Duodenal mucosa (tissue), 2 donors: ENCODE data around the gene PPIP5K1.
"Not testable (repeated sequence)": the region's sequence is repeated elsewhere in the genome, so short reads cannot be mapped to it uniquely, and the experiment has no call there.

ENCODE experiments used
- H3K27ac ChIP-seq: one replicate; pipeline ENCODE4 v1.7.0; 2013; ENCODE audit warnings: low read depth, low read length
- H3K27me3 ChIP-seq, 2 donors: one replicate each; pipeline ENCODE4 v1.7.0; 2013; ENCODE audit warnings: low read length in 2 of 2, control low read depth in 1 of 2; ENCODE audit not compliant: insufficient read depth in 2 of 2, control insufficient read depth in 1 of 2
- H3K36me3 ChIP-seq, 2 donors: one replicate each; pipeline ENCODE4 v1.7.0; 2013; ENCODE audit warnings: low read length in 2 of 2, control low read depth in 1 of 2; ENCODE audit not compliant: insufficient read depth in 2 of 2, control insufficient read depth in 1 of 2
- H3K4me1 ChIP-seq, 2 donors: one replicate each; pipeline ENCODE4 v1.7.0; 2013; ENCODE audit warnings: low read length in 2 of 2, control low read depth in 1 of 2; ENCODE audit not compliant: insufficient read depth in 2 of 2, control insufficient read depth in 1 of 2
- H3K4me3 ChIP-seq, 2 donors: one replicate each; pipeline ENCODE4 v1.7.0; 2013; ENCODE audit warnings: low read length in 2 of 2, low read depth in 1 of 2
- H3K9ac ChIP-seq, 2 donors: one replicate each; pipeline ENCODE4 v1.7.0; 2013; ENCODE audit warnings: low read length in 2 of 2, low read depth in 1 of 2
- H3K9me3 ChIP-seq, 2 donors: one replicate each; pipeline ENCODE4 v1.7.0; 2013; ENCODE audit warnings: low read length in 2 of 2, control low read depth in 1 of 2; ENCODE audit not compliant: control insufficient read depth in 1 of 2

PPIP5K1 gene

GRCh38 chr15:43593328-43594190 lies 3.6 kb upstream of the PPIP5K1 start, which contains the start of gene CKMT1B:
Gene CKMT1B (plus strand): TSS chr15:43594027. CDS start chr15:43594219, 192 bp downstream.
- not testable (repeated sequence) for H3K4me1 ChIP-seq, H3K4me3 ChIP-seq, H3K36me3 ChIP-seq, H3K27ac ChIP-seq, H3K9ac ChIP-seq, H3K27me3 ChIP-seq, H3K9me3 ChIP-seq

DNA sequence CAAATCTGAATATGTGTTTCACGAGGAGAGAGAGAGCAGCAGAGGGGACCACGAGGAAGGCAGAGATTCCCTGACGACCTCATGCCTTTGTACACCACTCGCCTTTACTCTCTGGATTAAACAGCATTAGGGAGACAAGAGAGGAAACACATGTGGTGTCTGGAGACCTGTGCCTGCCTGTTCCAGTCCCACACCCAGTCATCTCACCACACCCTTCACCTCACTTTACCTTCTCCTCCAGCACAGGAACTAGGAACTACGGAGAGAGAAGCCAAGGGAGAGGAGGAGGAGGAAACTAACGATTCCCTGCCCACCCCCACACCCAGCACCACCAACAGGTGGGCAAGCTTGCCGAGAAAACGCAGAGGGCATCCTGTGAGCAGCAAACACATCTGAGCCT lies 2.8 kb upstream of the PPIP5K1 start:
- H3K4me1 ChIP-seq = not testable (repeated sequence)

GRCh38 chr15:43574607-43575006 lies 15.4 kb downstream of the PPIP5K1 start:
- H3K9me3 ChIP-seq, H3K36me3 ChIP-seq, H3K27ac ChIP-seq, H3K4me3 ChIP-seq, H3K4me1 ChIP-seq, H3K27me3 ChIP-seq, H3K9ac ChIP-seq: not testable (repeated sequence)

More for the DNA sequence above, 2.8 kb upstream of the PPIP5K1 start:
- H3K27me3 ChIP-seq, H3K4me3 ChIP-seq, H3K27ac ChIP-seq, H3K9ac ChIP-seq, H3K36me3 ChIP-seq, H3K9me3 ChIP-seq: not testable (repeated sequence)

GRCh38 chr15:43566615-43567014 lies 23.4 kb downstream of the PPIP5K1 start:
- H3K36me3 ChIP-seq, H3K4me1 ChIP-seq, H3K27me3 ChIP-seq: not testable (repeated sequence)

GRCh38 chr15:43563793-43564192 lies 26.2 kb downstream of the PPIP5K1 start:
- H3K9me3 ChIP-seq, H3K27me3 ChIP-seq, H3K4me3 ChIP-seq, H3K36me3 ChIP-seq, H3K9ac ChIP-seq, H3K4me1 ChIP-seq, H3K27ac ChIP-seq: not testable (repeated sequence)

More at GRCh38 chr15:43566615-43567014, 23.4 kb downstream of the PPIP5K1 start:
- H3K4me3 ChIP-seq, H3K9ac ChIP-seq, H3K9me3 ChIP-seq, H3K27ac ChIP-seq: not testable (repeated sequence)

DNA sequence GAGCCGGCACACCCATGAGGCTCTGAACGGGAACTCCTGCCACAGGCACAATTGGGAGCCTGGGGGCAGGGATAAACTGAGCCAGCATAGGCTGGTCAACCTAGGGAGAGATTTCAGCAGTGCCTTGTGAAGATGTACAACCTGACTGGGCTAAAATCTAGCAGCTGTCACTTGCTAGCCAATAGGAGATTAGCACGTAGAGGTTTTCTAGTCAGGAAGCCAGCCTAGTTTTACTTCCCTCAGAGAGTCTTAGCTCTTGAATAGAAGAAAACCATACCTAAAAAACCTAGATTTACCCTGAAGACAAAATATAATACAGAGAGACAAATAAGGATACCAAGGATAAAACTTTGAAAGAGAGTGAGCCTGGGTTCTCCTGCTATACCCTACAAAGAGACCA lies 27.3 kb downstream of the PPIP5K1 start:
- H3K36me3 ChIP-seq, H3K9me3 ChIP-seq, H3K4me1 ChIP-seq, H3K4me3 ChIP-seq, H3K27me3 ChIP-seq, H3K27ac ChIP-seq, H3K9ac ChIP-seq: not testable (repeated sequence)

GRCh38 chr15:43552986-43553385 lies 37.0 kb downstream of the PPIP5K1 start:
- no peaks in the 10 kb centered on the region for H3K27me3 ChIP-seq

GRCh38 chr15:43552256-43552655 lies 37.8 kb downstream of the PPIP5K1 start:
- Histone ChIP-seq H3K9ac (no peak overlapping the region), H3K4me1 (no peaks in the 10 kb centered on the region), H3K36me3 (peaks cover 0 to 5% of the 10 kb centered on the region in 2 donors), H3K27ac (no peak overlapping the region), H3K9me3 (no peaks in the 10 kb centered on the region), H3K4me3 (no peak overlapping the region), H3K27me3 (no peaks in the 10 kb centered on the region)

More at GRCh38 chr15:43552986-43553385, 37.0 kb downstream of the PPIP5K1 start:
- Histone ChIP-seq H3K27ac (no peak overlapping the region), H3K4me1 (no peaks in the 10 kb centered on the region), H3K4me3 (no peak overlapping the region), H3K36me3 (peaks cover 0 to 4% of the 10 kb centered on the region in 2 donors), H3K9me3 (no peaks in the 10 kb centered on the region), H3K9ac (no peak overlapping the region)

DNA sequence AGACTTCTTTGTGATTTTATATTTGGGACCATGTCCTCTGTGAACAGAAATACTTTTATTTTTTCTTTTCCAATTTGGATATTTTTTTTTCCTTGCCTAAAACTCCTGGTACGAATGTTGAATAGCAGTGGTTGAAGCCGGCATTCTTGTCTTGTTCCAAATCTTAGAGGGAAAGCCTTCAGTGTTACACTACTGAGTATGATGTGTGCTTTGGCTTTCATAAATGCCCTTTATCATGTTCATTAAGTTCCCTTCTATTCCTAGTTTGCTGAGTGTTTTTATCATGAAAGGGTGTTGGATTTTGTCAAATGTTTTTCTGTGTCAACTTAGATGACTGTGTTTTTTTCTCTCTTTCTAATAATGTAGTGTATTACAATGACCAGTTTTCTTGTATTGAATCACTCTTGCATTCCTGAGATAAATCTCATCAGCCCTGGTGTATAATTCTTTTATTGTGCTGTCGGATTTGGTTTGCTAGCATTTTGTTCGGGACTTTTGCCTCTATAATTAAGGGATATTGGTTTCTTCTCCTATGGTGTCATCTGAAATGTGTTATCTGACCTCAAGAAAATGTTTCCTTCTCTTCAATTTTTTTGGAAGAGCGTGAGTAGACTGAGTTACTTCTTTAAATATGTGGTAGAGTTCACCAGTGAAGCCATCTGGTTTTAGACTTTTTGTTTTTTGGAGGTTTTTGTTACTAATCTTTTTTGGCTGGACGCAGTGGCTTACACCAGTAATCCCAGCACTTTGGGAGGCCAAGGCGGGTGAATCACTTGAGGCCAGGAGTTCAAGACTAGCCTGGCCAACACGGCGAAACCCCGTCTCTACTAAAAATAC lies 39.3 kb downstream of the PPIP5K1 start:
- Histone ChIP-seq H3K27me3 (no peaks in the 10 kb centered on the region), H3K9ac (no peak overlapping the region), H3K27ac (no peak overlapping the region), H3K4me1 (no peaks in the 10 kb centered on the region), H3K4me3 (no peak overlapping the region), H3K36me3 (peaks cover 0 to 8% of the 10 kb centered on the region in 2 donors), H3K9me3 (no peaks in the 10 kb centered on the region)

DNA sequence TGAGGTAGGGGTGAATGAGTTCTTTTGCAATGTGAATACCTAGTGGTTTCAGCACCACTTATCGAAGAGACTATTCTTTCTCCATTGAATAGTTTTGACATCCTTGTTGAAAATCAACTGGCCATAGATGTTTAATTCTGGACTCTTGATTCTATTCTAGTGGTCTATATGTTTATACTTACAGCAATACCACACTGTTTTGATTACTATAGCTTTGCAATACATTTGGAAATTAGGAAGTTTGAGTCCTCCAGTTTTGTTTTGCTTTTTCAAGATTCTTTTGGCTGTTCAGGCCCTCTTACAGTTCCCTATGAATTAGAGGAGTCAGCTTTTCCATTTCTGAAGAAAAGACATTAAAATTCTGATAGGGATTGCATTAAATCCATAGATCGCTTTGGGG lies 42.5 kb downstream of the PPIP5K1 start:
- Histone ChIP-seq H3K36me3 (peaks cover 0 to 8% of the 10 kb centered on the region in 2 donors), H3K4me1 (no peaks in the 10 kb centered on the region), H3K4me3 (no peak overlapping the region), H3K27me3 (no peaks in the 10 kb centered on the region), H3K9me3 (no peaks in the 10 kb centered on the region), H3K27ac (no peak overlapping the region), H3K9ac (no peak overlapping the region)
